ENCODE measurements around the gene SLC24A4.

Gene SLC24A4

GRCh38 chr14:92315050-92315805, 7.7 kb upstream of the SLC24A4 start:
- TF ChIP-seq, protein P1, sequence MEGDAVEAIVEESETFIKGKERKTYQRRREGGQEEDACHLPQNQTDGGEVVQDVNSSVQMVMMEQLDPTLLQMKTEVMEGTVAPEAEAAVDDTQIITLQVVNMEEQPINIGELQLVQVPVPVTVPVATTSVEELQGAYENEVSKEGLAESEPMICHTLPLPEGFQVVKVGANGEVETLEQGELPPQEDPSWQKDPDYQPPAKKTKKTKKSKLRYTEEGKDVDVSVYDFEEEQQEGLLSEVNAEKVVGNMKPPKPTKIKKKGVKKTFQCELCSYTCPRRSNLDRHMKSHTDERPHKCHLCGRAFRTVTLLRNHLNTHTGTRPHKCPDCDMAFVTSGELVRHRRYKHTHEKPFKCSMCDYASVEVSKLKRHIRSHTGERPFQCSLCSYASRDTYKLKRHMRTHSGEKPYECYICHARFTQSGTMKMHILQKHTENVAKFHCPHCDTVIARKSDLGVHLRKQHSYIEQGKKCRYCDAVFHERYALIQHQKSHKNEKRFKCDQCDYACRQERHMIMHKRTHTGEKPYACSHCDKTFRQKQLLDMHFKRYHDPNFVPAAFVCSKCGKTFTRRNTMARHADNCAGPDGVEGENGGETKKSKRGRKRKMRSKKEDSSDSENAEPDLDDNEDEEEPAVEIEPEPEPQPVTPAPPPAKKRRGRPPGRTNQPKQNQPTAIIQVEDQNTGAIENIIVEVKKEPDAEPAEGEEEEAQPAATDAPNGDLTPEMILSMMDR (IDR thresholded peaks at IDR 0.05; ENCODE audit: control insufficient read depth, insufficient read depth, low read depth, low read length, missing control alignments) = no peak
- H3K4me3 ChIP-seq (ENCODE audit: control insufficient read depth, low read depth, low read length) = no peak overlapping the region
- DNase-seq (ENCODE audit: low read depth) = no peak

GRCh38 chr14:92316176-92316575, 6.8 kb upstream of the SLC24A4 start:
- DNase-seq (ENCODE audit: low read depth) = no peak
- no peak overlapping the region for H3K4me3 ChIP-seq (ENCODE audit: control insufficient read depth, low read depth, low read length)
- TF ChIP-seq, protein P1 (IDR thresholded peaks at IDR 0.05; ENCODE audit: control insufficient read depth, insufficient read depth, low read depth, low read length, missing control alignments) = no peak

GRCh38 chr14:92316937-92317336, 6.0 kb upstream of the SLC24A4 start:
- TF ChIP-seq, protein P1 (IDR thresholded peaks at IDR 0.05; ENCODE audit: control insufficient read depth, insufficient read depth, low read depth, low read length, missing control alignments) = no peak
- no peak overlapping the region for H3K4me3 ChIP-seq (ENCODE audit: control insufficient read depth, low read depth, low read length)
- DNase-seq (ENCODE audit: low read depth) = no peak

DNA sequence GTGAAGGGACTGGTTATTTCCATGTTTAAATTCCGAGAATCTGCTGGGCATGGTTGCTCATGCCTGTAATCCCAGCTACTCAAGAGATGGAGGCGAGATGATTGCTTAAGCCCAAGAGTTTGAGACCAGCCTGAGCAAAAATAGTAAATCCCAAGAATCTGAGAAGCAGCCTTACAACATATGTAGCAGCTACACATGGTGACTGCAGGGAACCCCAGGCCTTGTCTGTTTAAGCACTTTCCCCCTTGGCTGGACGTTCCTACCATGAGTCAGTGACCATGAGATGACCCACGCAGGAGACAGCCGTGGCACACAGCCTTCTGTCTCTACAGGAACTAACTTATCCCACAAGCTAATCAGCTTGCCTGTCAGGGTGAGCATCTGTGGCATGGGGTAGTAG, 5.5 kb upstream of the SLC24A4 start:
- no peak overlapping the region for H3K4me3 ChIP-seq (ENCODE audit: control insufficient read depth, low read depth, low read length)
- TF ChIP-seq, protein P1 (IDR thresholded peaks at IDR 0.05; ENCODE audit: control insufficient read depth, insufficient read depth, low read depth, low read length, missing control alignments) = no peak
- DNase-seq (ENCODE audit: low read depth) = no peak

DNA sequence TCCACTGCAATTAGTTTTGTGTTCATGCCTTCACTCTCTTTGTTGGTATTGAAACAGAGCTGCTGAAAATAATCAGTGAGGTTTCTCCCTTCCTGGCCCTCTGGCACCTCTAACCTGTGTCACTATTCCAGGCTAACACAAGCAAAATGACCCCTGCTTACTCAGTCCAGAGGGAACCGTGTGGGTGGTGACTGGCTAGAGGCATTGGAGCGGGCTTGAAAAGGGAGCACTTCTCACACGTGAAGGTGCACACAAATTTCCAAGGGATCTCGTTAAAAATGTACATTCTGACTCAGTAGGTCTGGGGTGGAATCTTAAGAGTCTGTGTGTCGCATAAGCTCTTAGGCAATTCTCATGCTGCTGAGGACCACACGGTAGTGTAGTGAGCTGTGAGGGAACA, 1.3 kb upstream of the SLC24A4 start:
- no peak for DNase-seq (ENCODE audit: low read depth)
- TF ChIP-seq, protein P1 (IDR thresholded peaks at IDR 0.05; ENCODE audit: control insufficient read depth, insufficient read depth, low read depth, low read length, missing control alignments) = no peak
- H3K4me3 ChIP-seq (ENCODE audit: control insufficient read depth, low read depth, low read length) = no peak overlapping the region

DNA sequence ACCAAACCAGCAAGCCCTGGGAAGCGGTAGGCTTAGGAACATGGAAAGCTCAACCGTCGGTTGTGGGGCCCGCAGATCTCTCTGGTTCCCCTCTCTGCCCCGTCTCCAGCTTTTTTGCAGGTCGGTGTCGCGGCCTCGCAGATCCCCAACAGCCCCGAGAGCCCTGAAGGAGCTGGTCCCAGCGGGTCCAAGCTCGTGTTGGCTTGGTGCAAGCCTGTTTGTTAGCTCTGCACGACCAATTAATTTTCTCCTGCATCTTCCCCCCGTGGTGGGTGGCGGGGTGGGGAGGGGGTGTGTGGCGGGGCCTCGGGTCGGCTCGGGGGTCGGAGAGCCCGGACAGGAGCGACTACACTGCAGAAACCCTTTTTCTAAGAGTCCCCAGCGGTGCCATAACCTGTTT, 449 bp upstream of the SLC24A4 start:
- DNase-seq (ENCODE audit: low read depth) = no peak
- no peak overlapping the region for H3K4me3 ChIP-seq (ENCODE audit: control insufficient read depth, low read depth, low read length)
- TF ChIP-seq, protein P1 (IDR thresholded peaks at IDR 0.05; ENCODE audit: control insufficient read depth, insufficient read depth, low read depth, low read length, missing control alignments) = no peak
